Measurements from ENCODE around the gene CNTNAP4. TPM values are rescaled to one million over a fixed set of nuclear protein-coding genes. Genes with fewer than 3 reads are reported as not detected.

The CNTNAP4 gene
- total RNA-seq, 2 experiments from 2014 or later, result not detected

- POLR2A ChIA-PET, result no interaction called here
- H3K36me3 Mint-ChIP-seq, result no peaks in the 10 kb centered on the region
- DNase-seq, result no peak
- H3K9me3 Mint-ChIP-seq, result peaks cover 4% of the 10 kb centered on the region
- H3K27ac Mint-ChIP-seq, result no peak overlapping the region
- no peaks in the 10 kb centered on the region for H3K27me3 Mint-ChIP-seq
- no peak overlapping the region for H3K4me3 Mint-ChIP-seq
- H3K4me1 Mint-ChIP-seq, result no peaks in the 10 kb centered on the region
- no peak for ATAC-seq (ENCODE audit: low read depth)
These were observed 297.4 kb downstream of the CNTNAP4 start for GRCh38 chr16:76574651-76575050.

- H3K27me3 Mint-ChIP-seq, result no peaks in the 10 kb centered on the region
These were observed 299.3 kb downstream of the CNTNAP4 start for GRCh38 chr16:76576526-76576925.

GRCh38 chr16:76577003-76577402, 299.8 kb downstream of the CNTNAP4 start:
- ATAC-seq (ENCODE audit: low read depth), result no peak
- Mint-ChIP-seq H3K27ac (no peak overlapping the region), H3K4me3 (no peak overlapping the region), H3K36me3 (no peaks in the 10 kb centered on the region), H3K4me1 (no peaks in the 10 kb centered on the region), H3K9me3 (no peaks in the 10 kb centered on the region), H3K27me3 (no peaks in the 10 kb centered on the region)
- no peak for DNase-seq
- POLR2A ChIA-PET, result no interaction called here

More at GRCh38 chr16:76576526-76576925, 299.3 kb downstream of the CNTNAP4 start:
- Mint-ChIP-seq H3K4me1 (no peaks in the 10 kb centered on the region), H3K27ac (no peak overlapping the region), H3K4me3 (no peak overlapping the region), H3K36me3 (no peaks in the 10 kb centered on the region), H3K9me3 (peaks cover 2% of the 10 kb centered on the region)
- DNase-seq, result no peak
- no peak for ATAC-seq (ENCODE audit: low read depth)
- POLR2A ChIA-PET, result no interaction called here

GRCh38 chr16:76579277-76579922, 302.2 kb downstream of the CNTNAP4 start:
- ATAC-seq (ENCODE audit: low read depth) (no peak), DNase-seq (no peak)
- H3K36me3 Mint-ChIP-seq, result no peaks in the 10 kb centered on the region
- H3K27ac Mint-ChIP-seq, result no peak overlapping the region
- no peaks in the 10 kb centered on the region for H3K4me1 Mint-ChIP-seq
- no peak overlapping the region for H3K4me3 Mint-ChIP-seq
- H3K27me3 Mint-ChIP-seq, result no peaks in the 10 kb centered on the region
- POLR2A ChIA-PET, result no interaction called here
- H3K9me3 Mint-ChIP-seq, result no peaks in the 10 kb centered on the region

GRCh38 chr16:76583466-76583865, 306.3 kb downstream of the CNTNAP4 start:
- Mint-ChIP-seq H3K4me1 (no peaks in the 10 kb centered on the region), H3K27me3 (no peaks in the 10 kb centered on the region), H3K36me3 (no peaks in the 10 kb centered on the region), H3K27ac (no peak overlapping the region), H3K9me3 (no peaks in the 10 kb centered on the region), H3K4me3 (no peak overlapping the region)
- POLR2A ChIA-PET, result no interaction called here
- ATAC-seq (ENCODE audit: low read depth) (no peak), DNase-seq (no peak)

- ATAC-seq (ENCODE audit: low read depth), result no peak
- Mint-ChIP-seq H3K27me3 (no peaks in the 10 kb centered on the region), H3K9me3 (no peaks in the 10 kb centered on the region), H3K4me1 (no peaks in the 10 kb centered on the region), H3K27ac (no peak overlapping the region), H3K36me3 (no peaks in the 10 kb centered on the region), H3K4me3 (no peak overlapping the region)
- DNase-seq, result no peak
- POLR2A ChIA-PET, result no interaction called here
These were observed 306.7 kb downstream of the CNTNAP4 start for GRCh38 chr16:76583945-76584344.

- POLR2A ChIA-PET, result no interaction called here
- H3K27ac Mint-ChIP-seq, result no peak overlapping the region
- no peaks in the 10 kb centered on the region for H3K36me3 Mint-ChIP-seq
- no peaks in the 10 kb centered on the region for H3K9me3 Mint-ChIP-seq
- no peak overlapping the region for H3K4me3 Mint-ChIP-seq
- no peaks in the 10 kb centered on the region for H3K27me3 Mint-ChIP-seq
- H3K4me1 Mint-ChIP-seq, result no peaks in the 10 kb centered on the region
- ATAC-seq (ENCODE audit: low read depth) (no peak), DNase-seq (no peak)
These were observed 321.3 kb downstream of the CNTNAP4 start for GRCh38 chr16:76598498-76598897.

DNA sequence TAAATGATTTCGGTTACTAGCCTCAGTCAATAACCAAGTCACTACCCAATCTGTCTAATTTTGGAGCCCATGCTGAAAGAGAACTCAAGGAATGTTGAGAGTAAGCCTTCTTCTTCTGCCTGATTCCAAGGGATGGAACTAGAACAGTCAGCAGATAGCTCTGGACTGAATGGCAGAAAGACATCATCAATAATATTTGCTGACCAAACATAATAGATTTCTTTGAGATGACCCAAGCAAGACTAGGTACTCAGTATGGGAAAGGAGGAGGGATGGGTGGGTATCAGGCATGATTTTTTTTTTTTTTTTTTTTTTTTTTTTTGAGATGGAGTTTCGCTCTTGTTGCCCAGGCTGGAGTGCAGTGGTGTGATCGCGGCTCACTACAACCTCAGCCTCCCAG, 330.1 kb downstream of the CNTNAP4 start:
- H3K36me3 Mint-ChIP-seq, result no peaks in the 10 kb centered on the region
- ATAC-seq (ENCODE audit: low read depth), result no peak
- peaks cover 5% of the 10 kb centered on the region for H3K9me3 Mint-ChIP-seq
- H3K4me3 Mint-ChIP-seq, result no peak overlapping the region
- POLR2A ChIA-PET, result no interaction called here
- DNase-seq, result no peak
- H3K4me1 Mint-ChIP-seq, result no peaks in the 10 kb centered on the region
- H3K27me3 Mint-ChIP-seq, result no peaks in the 10 kb centered on the region
- no peak overlapping the region for H3K27ac Mint-ChIP-seq

Measured in activated naive CD8-positive, alpha-beta T cell treated with anti-CD3 and anti-CD28 coated beads, Interleukin-2, amount 10 ng/mL, durations not matched to agents 7 days and 5 days (primary cell).